WTC11 (cell line): Measurements from ENCODE around the gene HIBADH. TPM values are rescaled to one million over a fixed set of nuclear protein-coding genes. Genes with fewer than 3 reads are reported as not detected.
"Not testable (repeated sequence)": the region's sequence is repeated elsewhere in the genome, so short reads cannot be mapped to it uniquely, and the experiment has no call there.

Experiments
- ATAC-seq: fragments of 200-7000 bp; cut with Tn5 transposase; 2 replicates; pipeline ENCODE4 v1.10.0; 2021; ENCODE audit warnings: mild to moderate bottlenecking, moderate library complexity
- CTCF ChIA-PET: fragments of 300-600 bp; sonication (Branson Sonifier 250); formaldehyde crosslinking; loops from one replicate; lab custom pipeline; 2021; ENCODE audit warnings: antibody characterized with exemption; lab: Charles Lee
- POLR2A ChIA-PET: fragments of 350-600 bp; sonication (Branson Sonifier 250); formaldehyde crosslinking; loops from one replicate; lab custom pipeline; 2021; ENCODE audit warnings: antibody characterized with exemption; lab: Charles Lee
- DNase-seq: peaks from one replicate; pipeline ENCODE4 v3.0.0; 2021; ENCODE audit warnings: low spot score
- H3K27ac Mint-ChIP-seq: 2 replicates; pipeline ENCODE4 v1.8.0; 2021; ENCODE audit warnings: mixed read lengths
- H3K27me3 Mint-ChIP-seq: 2 replicates; pipeline ENCODE4 v1.8.0; 2021; ENCODE audit warnings: low read depth, mild to moderate bottlenecking, moderate library complexity, mixed read lengths
- H3K36me3 Mint-ChIP-seq: 2 replicates; pipeline ENCODE4 v1.8.0; 2021; ENCODE audit warnings: mixed read lengths
- H3K4me1 Mint-ChIP-seq: 2 replicates; pipeline ENCODE4 v1.8.0; 2022; ENCODE audit warnings: mixed read lengths
- H3K4me3 Mint-ChIP-seq: 2 replicates; pipeline ENCODE4 v1.8.0; 2021; ENCODE audit warnings: mild to moderate bottlenecking, moderate library complexity, mixed read lengths
- H3K9me3 Mint-ChIP-seq: 2 replicates; pipeline ENCODE4 v1.8.0; 2021; ENCODE audit warnings: mixed read lengths
- EMX1 ChIP-seq: fragments of 250-450 bp; sonication (Bioruptor Pico); IDR thresholded peaks from 2 replicates; pipeline ENCODE4 v1.8.0; 2021; ENCODE audit warnings: mild to moderate bottlenecking
- FOXP1 ChIP-seq: sonication (generic); formaldehyde crosslinking; IDR thresholded peaks from 2 replicates; pipeline ENCODE4 v1.8.0; 2022; ENCODE audit warnings: missing genetic modification reagents, mild to moderate bottlenecking, moderate library complexity, borderline replicate concordance
- GABPB1 ChIP-seq: sonication (generic); formaldehyde crosslinking; IDR thresholded peaks from 2 replicates; pipeline ENCODE4 v1.8.1; 2023; ENCODE audit warnings: mild to moderate bottlenecking, missing genetic modification reagents
- MXD4 ChIP-seq: fragments of 250-450 bp; sonication (Bioruptor Pico); IDR thresholded peaks from 2 replicates; pipeline ENCODE4 v1.8.0; 2021; ENCODE audit warnings: mild to moderate bottlenecking, moderate library complexity, borderline replicate concordance
- SMAD3 ChIP-seq: sonication (generic); formaldehyde crosslinking; IDR thresholded peaks from 2 replicates; pipeline ENCODE4 v1.8.0; 2022; ENCODE audit warnings: missing genetic modification reagents, mild to moderate bottlenecking, borderline replicate concordance
- TEAD4 ChIP-seq: sonication (generic); formaldehyde crosslinking; IDR thresholded peaks from 2 replicates; pipeline ENCODE4 v1.8.0; 2022; ENCODE audit warnings: mild to moderate bottlenecking, missing genetic modification reagents
- TP53 ChIP-seq: sonication (generic); formaldehyde crosslinking; IDR thresholded peaks from 2 replicates; pipeline ENCODE4 v1.8.1; 2023; ENCODE audit warnings: mild to moderate bottlenecking, missing genetic modification reagents
- ZBTB21 ChIP-seq: sonication (generic); formaldehyde crosslinking; IDR thresholded peaks from 2 replicates; pipeline ENCODE4 v1.8.1; 2023; ENCODE audit warnings: mild to moderate bottlenecking, missing genetic modification reagents, borderline replicate concordance
- total RNA-seq: library from RNA; stranded (reverse); gene quantifications from 3 replicates; pipeline ENCODE4 v1.2.3, GENCODE V29; 2021
- TF ChIP-seq, protein P1 (sequence below): fragments of 250-450 bp; sonication (Bioruptor Pico); IDR thresholded peaks from 2 replicates; pipeline ENCODE4 v1.9.0; 2021; ENCODE audit warnings: mild to moderate bottlenecking, borderline replicate concordance
- TF ChIP-seq, protein P2 (sequence below): fragments of 250-450 bp; sonication (Bioruptor Pico); IDR thresholded peaks from 2 replicates; pipeline ENCODE4 v2.1.2; 2022; ENCODE audit warnings: mild to moderate bottlenecking, moderate library complexity
- TF ChIP-seq, protein P3 (sequence below): sonication (generic); formaldehyde crosslinking; conservative IDR thresholded peaks from 2 replicates; pipeline ENCODE4 v1.8.1; 2023; ENCODE audit warnings: mild to moderate bottlenecking, low read depth, missing genetic modification reagents, moderate library complexity
- TF ChIP-seq, protein P4 (sequence below): fragments of 250-450 bp; sonication (Bioruptor Pico); IDR thresholded peaks from 2 replicates; pipeline ENCODE4 v1.9.0; 2021; ENCODE audit warnings: mild to moderate bottlenecking
- TF ChIP-seq, protein P5 (sequence below): sonication (generic); formaldehyde crosslinking; IDR thresholded peaks from 2 replicates; pipeline ENCODE4 v1.8.0; 2023; ENCODE audit warnings: missing genetic modification reagents, mild to moderate bottlenecking, borderline replicate concordance

The HIBADH gene
- total RNA-seq, 1 experiment from 2014 or later, result 27.9 TPM

DNA sequence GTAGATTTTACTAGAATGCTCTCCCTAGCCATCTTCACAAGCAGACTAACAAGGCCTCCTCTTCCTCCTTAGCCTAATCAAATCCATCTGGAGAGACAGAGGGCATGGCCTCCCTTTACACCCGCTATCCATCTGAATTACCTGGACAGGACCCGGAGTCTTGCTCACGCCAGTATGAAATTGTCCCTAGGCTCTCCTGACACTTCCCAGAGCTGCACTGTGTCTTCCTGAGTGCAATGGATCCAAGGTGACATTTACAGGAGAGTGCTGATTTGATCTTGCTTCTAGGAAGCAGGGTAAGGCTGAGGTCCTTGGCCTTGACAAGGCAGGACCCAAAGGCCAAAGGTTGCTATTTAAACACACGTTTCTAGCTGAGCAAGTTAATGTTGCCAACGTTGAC, 147.8 kb downstream of the HIBADH start (continued):
- TF ChIP-seq, protein P1, sequence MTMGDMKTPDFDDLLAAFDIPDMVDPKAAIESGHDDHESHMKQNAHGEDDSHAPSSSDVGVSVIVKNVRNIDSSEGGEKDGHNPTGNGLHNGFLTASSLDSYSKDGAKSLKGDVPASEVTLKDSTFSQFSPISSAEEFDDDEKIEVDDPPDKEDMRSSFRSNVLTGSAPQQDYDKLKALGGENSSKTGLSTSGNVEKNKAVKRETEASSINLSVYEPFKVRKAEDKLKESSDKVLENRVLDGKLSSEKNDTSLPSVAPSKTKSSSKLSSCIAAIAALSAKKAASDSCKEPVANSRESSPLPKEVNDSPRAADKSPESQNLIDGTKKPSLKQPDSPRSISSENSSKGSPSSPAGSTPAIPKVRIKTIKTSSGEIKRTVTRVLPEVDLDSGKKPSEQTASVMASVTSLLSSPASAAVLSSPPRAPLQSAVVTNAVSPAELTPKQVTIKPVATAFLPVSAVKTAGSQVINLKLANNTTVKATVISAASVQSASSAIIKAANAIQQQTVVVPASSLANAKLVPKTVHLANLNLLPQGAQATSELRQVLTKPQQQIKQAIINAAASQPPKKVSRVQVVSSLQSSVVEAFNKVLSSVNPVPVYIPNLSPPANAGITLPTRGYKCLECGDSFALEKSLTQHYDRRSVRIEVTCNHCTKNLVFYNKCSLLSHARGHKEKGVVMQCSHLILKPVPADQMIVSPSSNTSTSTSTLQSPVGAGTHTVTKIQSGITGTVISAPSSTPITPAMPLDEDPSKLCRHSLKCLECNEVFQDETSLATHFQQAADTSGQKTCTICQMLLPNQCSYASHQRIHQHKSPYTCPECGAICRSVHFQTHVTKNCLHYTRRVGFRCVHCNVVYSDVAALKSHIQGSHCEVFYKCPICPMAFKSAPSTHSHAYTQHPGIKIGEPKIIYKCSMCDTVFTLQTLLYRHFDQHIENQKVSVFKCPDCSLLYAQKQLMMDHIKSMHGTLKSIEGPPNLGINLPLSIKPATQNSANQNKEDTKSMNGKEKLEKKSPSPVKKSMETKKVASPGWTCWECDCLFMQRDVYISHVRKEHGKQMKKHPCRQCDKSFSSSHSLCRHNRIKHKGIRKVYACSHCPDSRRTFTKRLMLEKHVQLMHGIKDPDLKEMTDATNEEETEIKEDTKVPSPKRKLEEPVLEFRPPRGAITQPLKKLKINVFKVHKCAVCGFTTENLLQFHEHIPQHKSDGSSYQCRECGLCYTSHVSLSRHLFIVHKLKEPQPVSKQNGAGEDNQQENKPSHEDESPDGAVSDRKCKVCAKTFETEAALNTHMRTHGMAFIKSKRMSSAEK (CRISPR knock-in tag), result no peak
- TF ChIP-seq FOXP1 (CRISPR knock-in tag), result no peak

DNA sequence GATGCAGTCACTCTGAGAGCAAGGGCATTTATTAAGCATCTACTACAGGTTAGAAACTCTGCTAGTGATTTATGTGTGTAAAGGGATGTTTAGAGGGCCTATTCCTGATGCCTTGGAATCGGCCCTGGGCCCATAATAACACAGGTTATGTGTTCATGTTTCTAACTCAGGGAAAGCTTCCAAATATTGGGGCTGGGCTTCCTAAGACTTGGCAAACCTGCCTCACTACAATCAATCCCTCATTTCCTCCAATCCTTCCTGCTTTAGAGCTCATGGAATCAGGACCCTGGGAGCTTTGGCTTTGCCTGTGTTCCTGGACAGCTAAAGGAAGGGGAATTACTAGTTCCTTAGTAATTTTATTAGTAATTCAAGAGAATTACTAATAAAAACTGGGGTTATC, 148.8 kb downstream of the HIBADH start:
- H3K36me3 Mint-ChIP-seq, result no peaks in the 10 kb centered on the region
- H3K27ac Mint-ChIP-seq, result no peak overlapping the region
- no peaks in the 10 kb centered on the region for H3K9me3 Mint-ChIP-seq
- H3K4me3 Mint-ChIP-seq, result no peak overlapping the region
- CTCF ChIA-PET, result no interaction called here
- DNase-seq, result no peak
- H3K27me3 Mint-ChIP-seq, result peaks cover 42% of the 10 kb centered on the region
- POLR2A ChIA-PET, result no interaction called here
- H3K4me1 Mint-ChIP-seq, result peaks cover 29% of the 10 kb centered on the region
- no peak for TF ChIP-seq FOXP1 (CRISPR knock-in tag)
- TF ChIP-seq, protein P2, sequence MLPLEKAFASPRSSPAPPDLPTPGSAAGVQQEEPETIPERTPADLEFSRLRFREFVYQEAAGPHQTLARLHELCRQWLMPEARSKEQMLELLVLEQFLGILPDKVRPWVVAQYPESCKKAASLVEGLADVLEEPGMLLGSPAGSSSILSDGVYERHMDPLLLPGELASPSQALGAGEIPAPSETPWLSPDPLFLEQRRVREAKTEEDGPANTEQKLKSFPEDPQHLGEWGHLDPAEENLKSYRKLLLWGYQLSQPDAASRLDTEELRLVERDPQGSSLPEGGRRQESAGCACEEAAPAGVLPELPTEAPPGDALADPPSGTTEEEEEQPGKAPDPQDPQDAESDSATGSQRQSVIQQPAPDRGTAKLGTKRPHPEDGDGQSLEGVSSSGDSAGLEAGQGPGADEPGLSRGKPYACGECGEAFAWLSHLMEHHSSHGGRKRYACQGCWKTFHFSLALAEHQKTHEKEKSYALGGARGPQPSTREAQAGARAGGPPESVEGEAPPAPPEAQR, result no peak
- no peak for TF ChIP-seq MXD4
- TF ChIP-seq, all 79 proteins: peak for 0
- no peak for ATAC-seq

DNA sequence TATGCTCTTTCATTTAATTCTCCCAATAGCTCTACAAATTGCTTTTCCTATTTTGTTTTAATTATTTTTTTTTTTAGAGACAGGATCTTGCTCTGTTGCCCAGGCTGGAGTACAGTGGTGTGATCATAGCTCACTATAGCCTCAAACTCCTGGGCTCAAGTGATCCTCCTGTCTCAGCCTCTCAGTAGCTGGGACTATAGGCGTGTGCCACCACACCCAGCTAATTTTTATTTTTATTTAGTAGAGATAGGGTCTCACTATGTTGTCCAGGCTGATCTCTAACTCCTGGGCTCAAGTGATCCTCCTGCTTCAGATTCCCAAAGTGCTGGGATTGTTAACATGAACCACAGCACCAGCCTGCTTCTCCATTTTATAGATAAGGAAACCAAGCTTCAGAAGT, 151.3 kb downstream of the HIBADH start:
- ATAC-seq, DNase-seq, H3K9me3 Mint-ChIP-seq, CTCF ChIA-PET, H3K36me3 Mint-ChIP-seq, H3K27ac Mint-ChIP-seq, H3K4me3 Mint-ChIP-seq, POLR2A ChIA-PET: not testable (repeated sequence)
- H3K27me3 Mint-ChIP-seq, result peaks cover 21% of the 10 kb centered on the region
- H3K4me1 Mint-ChIP-seq, result peaks cover 30% of the 10 kb centered on the region

DNA sequence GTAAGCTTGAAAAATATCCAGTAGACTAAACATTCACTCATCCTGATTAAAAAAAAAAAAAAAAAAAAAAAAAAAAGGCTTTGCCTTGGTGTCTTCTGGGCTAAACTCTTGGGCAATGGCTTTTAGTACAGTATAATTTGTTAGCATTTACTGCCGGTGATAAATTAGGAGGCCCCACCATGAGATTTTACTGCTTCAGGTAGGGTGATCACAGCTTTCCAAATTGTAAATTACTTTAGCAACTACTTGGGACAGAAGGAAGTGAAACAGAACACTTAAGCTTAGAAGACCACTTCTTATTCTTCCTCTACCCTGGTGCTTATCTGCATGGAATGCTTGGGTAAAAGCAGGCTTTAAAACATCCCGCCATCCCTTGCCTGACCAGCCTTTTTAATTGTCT, 152.1 kb downstream of the HIBADH start:
- DNase-seq (no peak), ATAC-seq (no peak)
- POLR2A ChIA-PET, result no interaction called here
- H3K9me3 Mint-ChIP-seq, result peaks cover 7% of the 10 kb centered on the region; the same call in 1 of the 2 replicates
- H3K4me3 Mint-ChIP-seq, result no peak overlapping the region
- no peak overlapping the region for H3K27ac Mint-ChIP-seq
- H3K27me3 Mint-ChIP-seq, result peaks cover 13% of the 10 kb centered on the region
- peaks cover 22% of the 10 kb centered on the region for H3K4me1 Mint-ChIP-seq
- 0 out of 2 replicates have a peak, but pooled peaks cover 2% of the 10 kb centered on the region for H3K36me3 Mint-ChIP-seq
- CTCF ChIA-PET, result no interaction called here
- TF ChIP-seq, protein P3, sequence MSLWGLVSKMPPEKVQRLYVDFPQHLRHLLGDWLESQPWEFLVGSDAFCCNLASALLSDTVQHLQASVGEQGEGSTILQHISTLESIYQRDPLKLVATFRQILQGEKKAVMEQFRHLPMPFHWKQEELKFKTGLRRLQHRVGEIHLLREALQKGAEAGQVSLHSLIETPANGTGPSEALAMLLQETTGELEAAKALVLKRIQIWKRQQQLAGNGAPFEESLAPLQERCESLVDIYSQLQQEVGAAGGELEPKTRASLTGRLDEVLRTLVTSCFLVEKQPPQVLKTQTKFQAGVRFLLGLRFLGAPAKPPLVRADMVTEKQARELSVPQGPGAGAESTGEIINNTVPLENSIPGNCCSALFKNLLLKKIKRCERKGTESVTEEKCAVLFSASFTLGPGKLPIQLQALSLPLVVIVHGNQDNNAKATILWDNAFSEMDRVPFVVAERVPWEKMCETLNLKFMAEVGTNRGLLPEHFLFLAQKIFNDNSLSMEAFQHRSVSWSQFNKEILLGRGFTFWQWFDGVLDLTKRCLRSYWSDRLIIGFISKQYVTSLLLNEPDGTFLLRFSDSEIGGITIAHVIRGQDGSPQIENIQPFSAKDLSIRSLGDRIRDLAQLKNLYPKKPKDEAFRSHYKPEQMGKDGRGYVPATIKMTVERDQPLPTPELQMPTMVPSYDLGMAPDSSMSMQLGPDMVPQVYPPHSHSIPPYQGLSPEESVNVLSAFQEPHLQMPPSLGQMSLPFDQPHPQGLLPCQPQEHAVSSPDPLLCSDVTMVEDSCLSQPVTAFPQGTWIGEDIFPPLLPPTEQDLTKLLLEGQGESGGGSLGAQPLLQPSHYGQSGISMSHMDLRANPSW, result no peak
- TF ChIP-seq EMX1 (CRISPR knock-in tag) (no peak), ZBTB21 (CRISPR knock-in tag) (no peak), SMAD3 (CRISPR knock-in tag) (no peak), TEAD4 (CRISPR knock-in tag) (no peak), TP53 (CRISPR knock-in tag) (no peak), GABPB1 (no peak)
- TF ChIP-seq, protein P4, sequence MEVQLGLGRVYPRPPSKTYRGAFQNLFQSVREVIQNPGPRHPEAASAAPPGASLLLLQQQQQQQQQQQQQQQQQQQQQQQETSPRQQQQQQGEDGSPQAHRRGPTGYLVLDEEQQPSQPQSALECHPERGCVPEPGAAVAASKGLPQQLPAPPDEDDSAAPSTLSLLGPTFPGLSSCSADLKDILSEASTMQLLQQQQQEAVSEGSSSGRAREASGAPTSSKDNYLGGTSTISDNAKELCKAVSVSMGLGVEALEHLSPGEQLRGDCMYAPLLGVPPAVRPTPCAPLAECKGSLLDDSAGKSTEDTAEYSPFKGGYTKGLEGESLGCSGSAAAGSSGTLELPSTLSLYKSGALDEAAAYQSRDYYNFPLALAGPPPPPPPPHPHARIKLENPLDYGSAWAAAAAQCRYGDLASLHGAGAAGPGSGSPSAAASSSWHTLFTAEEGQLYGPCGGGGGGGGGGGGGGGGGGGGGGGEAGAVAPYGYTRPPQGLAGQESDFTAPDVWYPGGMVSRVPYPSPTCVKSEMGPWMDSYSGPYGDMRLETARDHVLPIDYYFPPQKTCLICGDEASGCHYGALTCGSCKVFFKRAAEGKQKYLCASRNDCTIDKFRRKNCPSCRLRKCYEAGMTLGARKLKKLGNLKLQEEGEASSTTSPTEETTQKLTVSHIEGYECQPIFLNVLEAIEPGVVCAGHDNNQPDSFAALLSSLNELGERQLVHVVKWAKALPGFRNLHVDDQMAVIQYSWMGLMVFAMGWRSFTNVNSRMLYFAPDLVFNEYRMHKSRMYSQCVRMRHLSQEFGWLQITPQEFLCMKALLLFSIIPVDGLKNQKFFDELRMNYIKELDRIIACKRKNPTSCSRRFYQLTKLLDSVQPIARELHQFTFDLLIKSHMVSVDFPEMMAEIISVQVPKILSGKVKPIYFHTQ (CRISPR knock-in tag), result no peak
- TF ChIP-seq, protein P5, sequence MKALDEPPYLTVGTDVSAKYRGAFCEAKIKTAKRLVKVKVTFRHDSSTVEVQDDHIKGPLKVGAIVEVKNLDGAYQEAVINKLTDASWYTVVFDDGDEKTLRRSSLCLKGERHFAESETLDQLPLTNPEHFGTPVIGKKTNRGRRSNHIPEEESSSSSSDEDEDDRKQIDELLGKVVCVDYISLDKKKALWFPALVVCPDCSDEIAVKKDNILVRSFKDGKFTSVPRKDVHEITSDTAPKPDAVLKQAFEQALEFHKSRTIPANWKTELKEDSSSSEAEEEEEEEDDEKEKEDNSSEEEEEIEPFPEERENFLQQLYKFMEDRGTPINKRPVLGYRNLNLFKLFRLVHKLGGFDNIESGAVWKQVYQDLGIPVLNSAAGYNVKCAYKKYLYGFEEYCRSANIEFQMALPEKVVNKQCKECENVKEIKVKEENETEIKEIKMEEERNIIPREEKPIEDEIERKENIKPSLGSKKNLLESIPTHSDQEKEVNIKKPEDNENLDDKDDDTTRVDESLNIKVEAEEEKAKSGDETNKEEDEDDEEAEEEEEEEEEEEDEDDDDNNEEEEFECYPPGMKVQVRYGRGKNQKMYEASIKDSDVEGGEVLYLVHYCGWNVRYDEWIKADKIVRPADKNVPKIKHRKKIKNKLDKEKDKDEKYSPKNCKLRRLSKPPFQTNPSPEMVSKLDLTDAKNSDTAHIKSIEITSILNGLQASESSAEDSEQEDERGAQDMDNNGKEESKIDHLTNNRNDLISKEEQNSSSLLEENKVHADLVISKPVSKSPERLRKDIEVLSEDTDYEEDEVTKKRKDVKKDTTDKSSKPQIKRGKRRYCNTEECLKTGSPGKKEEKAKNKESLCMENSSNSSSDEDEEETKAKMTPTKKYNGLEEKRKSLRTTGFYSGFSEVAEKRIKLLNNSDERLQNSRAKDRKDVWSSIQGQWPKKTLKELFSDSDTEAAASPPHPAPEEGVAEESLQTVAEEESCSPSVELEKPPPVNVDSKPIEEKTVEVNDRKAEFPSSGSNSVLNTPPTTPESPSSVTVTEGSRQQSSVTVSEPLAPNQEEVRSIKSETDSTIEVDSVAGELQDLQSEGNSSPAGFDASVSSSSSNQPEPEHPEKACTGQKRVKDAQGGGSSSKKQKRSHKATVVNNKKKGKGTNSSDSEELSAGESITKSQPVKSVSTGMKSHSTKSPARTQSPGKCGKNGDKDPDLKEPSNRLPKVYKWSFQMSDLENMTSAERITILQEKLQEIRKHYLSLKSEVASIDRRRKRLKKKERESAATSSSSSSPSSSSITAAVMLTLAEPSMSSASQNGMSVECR (CRISPR knock-in tag), result no peak
